ENCODE measurements around the gene KCND3.

DNA sequence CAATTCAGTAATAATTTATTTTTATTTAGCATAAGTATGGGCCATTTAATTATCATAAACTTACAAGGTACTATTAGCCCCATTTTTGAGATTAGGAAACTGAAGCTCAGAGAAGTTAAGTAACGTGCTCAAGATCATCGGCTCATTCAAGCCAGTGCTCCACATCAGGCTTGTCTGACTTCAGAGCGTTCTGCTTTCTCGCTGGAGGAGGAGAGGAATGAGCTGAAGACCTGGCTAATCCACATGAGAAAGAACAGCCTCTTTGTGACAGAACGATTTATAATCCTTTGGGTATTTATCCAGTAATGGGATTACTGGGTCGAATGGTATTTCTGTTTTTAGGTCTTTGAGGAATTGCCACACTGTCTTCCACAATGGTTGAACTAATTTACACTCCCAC is 194.1 kb downstream of the KCND3 start:
- TF ChIP-seq POLR2A (IDR thresholded peaks at IDR 0.05): no peak
- TF ChIP-seq, protein P1, sequence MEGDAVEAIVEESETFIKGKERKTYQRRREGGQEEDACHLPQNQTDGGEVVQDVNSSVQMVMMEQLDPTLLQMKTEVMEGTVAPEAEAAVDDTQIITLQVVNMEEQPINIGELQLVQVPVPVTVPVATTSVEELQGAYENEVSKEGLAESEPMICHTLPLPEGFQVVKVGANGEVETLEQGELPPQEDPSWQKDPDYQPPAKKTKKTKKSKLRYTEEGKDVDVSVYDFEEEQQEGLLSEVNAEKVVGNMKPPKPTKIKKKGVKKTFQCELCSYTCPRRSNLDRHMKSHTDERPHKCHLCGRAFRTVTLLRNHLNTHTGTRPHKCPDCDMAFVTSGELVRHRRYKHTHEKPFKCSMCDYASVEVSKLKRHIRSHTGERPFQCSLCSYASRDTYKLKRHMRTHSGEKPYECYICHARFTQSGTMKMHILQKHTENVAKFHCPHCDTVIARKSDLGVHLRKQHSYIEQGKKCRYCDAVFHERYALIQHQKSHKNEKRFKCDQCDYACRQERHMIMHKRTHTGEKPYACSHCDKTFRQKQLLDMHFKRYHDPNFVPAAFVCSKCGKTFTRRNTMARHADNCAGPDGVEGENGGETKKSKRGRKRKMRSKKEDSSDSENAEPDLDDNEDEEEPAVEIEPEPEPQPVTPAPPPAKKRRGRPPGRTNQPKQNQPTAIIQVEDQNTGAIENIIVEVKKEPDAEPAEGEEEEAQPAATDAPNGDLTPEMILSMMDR (IDR thresholded peaks at IDR 0.05): no peak
